ENCODE data around the gene FAM120B. TPM values are rescaled to one million over a fixed set of nuclear protein-coding genes. Genes with fewer than 3 reads are reported as not detected.

The FAM120B gene
- total RNA-seq, 1 experiment from 2014 or later = 16.7 TPM

GRCh38 chr6:170375661-170376060 is 69.1 kb downstream of the FAM120B start:
- no peak overlapping the region for H3T11ph ChIP-seq (ENCODE audit: low read length)
- H3K14ac ChIP-seq (ENCODE audit: insufficient read depth, low read length) = no peak overlapping the region
- H4K91ac ChIP-seq (ENCODE audit: insufficient read length, low read depth, low read length) = no peak overlapping the region
- Mint-ChIP-seq H3K4me1 (peaks cover 16 to 23% of the 10 kb centered on the region in 2 experiments), H3K9me3 (no peaks in the 10 kb centered on the region), H3K27me3 (ENCODE audit: low read depth) (no peaks in the 10 kb centered on the region), H3K36me3 (ENCODE audit: insufficient read depth in 1 of 3, low read depth in 3 of 3) (no peaks in the 10 kb centered on the region; a peak in 2 of 7 replicates), H3K4me3 (no peak overlapping the region), H3K27ac (0 out of 7 replicates have a peak overlapping the region, but pooled peaks of 1 of the 3 experiments have one; percentile 0)
- H3K56ac ChIP-seq (ENCODE audit: insufficient read length, low read depth, low read length) = no peak overlapping the region
- no peaks in the 10 kb centered on the region for H3K27me3 ChIP-seq (ENCODE audit: insufficient read depth, low read length)
- H3K79me2 ChIP-seq (ENCODE audit: insufficient read depth, low read length) = no peaks in the 10 kb centered on the region
- H2BK12ac ChIP-seq (ENCODE audit: insufficient read length, low read depth, low read length) = no peak overlapping the region
- no peak overlapping the region for H2BK120ac ChIP-seq (ENCODE audit: low read depth, low read length, poor library complexity, severe bottlenecking)
- no peak overlapping the region for H2BK20ac ChIP-seq (ENCODE audit: low read depth, low read length, poor library complexity, severe bottlenecking)
- H3K9ac ChIP-seq (ENCODE audit: extremely low read depth, insufficient read length, low read length) = no peak overlapping the region
- DNase-seq = no peak
- H4K5ac ChIP-seq (ENCODE audit: insufficient read length, low read depth, low read length) = no peak overlapping the region
- no CpG with 5 or more reads among the region's 10 CpGs for WGBS (ENCODE audit: extremely low coverage, insufficient read length, low lambda C conversion rate)
- TF ChIP-seq CTCF (conservative IDR thresholded peaks at IDR 0.05) = no peak
- no peak overlapping the region for H3K27ac ChIP-seq (ENCODE audit: insufficient read length, low read depth, low read length)
- no peaks in the 10 kb centered on the region for H3K23me2 ChIP-seq (ENCODE audit: insufficient read length, low read depth, low read length, poor library complexity, severe bottlenecking)
- H2AFZ ChIP-seq (ENCODE audit: low read length) = no peak overlapping the region
- H4K20me1 ChIP-seq (ENCODE audit: control insufficient read depth, insufficient read depth, insufficient read length) = no peaks in the 10 kb centered on the region
- no peak overlapping the region for H3K4ac ChIP-seq (ENCODE audit: low read depth, low read length)
- H3K4me2 ChIP-seq (ENCODE audit: insufficient read depth, insufficient read length, low read length) = no peak overlapping the region
- H3K23ac ChIP-seq (ENCODE audit: insufficient read length, low read depth, low read length) = no peak overlapping the region
- H4K8ac ChIP-seq (replicated peaks; ENCODE audit: insufficient read length, low read depth, low read length) = no peak overlapping the region
- H2AK5ac ChIP-seq (ENCODE audit: insufficient read length, low read length) = no peak overlapping the region
- no peaks in the 10 kb centered on the region for H3K79me1 ChIP-seq (ENCODE audit: insufficient read depth, low read depth, low read length, poor library complexity, severe bottlenecking)
- H3K9me3 ChIP-seq (ENCODE audit: control insufficient read depth, low read depth, low read length) = no peaks in the 10 kb centered on the region
- no peak overlapping the region for H3K18ac ChIP-seq (ENCODE audit: insufficient read length, low read depth, low read length)
- no peak overlapping the region for H2BK5ac ChIP-seq (ENCODE audit: insufficient read length, low read length)
- no peaks in the 10 kb centered on the region for H3K4me1 ChIP-seq (ENCODE audit: insufficient read depth, low read length)
- H2BK15ac ChIP-seq (ENCODE audit: low read depth, low read length) = no peak overlapping the region

Measured in H9 (cell line).